WTC11 (cell line): ENCODE measurements around the gene EEF1A1. TPM values are rescaled to one million over a fixed set of nuclear protein-coding genes. Genes with fewer than 3 reads are reported as not detected.

ENCODE experiments used
- ATAC-seq: fragments of 200-7000 bp; cut with Tn5 transposase; 2 replicates; pipeline ENCODE4 v1.10.0; 2021; ENCODE audit warnings: mild to moderate bottlenecking, moderate library complexity
- CTCF ChIA-PET: fragments of 300-600 bp; sonication (Branson Sonifier 250); formaldehyde crosslinking; loops from one replicate; lab custom pipeline; 2021; ENCODE audit warnings: antibody characterized with exemption; lab: Charles Lee
- POLR2A ChIA-PET: fragments of 350-600 bp; sonication (Branson Sonifier 250); formaldehyde crosslinking; loops from one replicate; lab custom pipeline; 2021; ENCODE audit warnings: antibody characterized with exemption; lab: Charles Lee
- DNase-seq: peaks from one replicate; pipeline ENCODE4 v3.0.0; 2021; ENCODE audit warnings: low spot score
- H3K27ac Mint-ChIP-seq: 2 replicates; pipeline ENCODE4 v1.8.0; 2021; ENCODE audit warnings: mixed read lengths
- H3K27me3 Mint-ChIP-seq: 2 replicates; pipeline ENCODE4 v1.8.0; 2021; ENCODE audit warnings: low read depth, mild to moderate bottlenecking, moderate library complexity, mixed read lengths
- H3K36me3 Mint-ChIP-seq: 2 replicates; pipeline ENCODE4 v1.8.0; 2021; ENCODE audit warnings: mixed read lengths
- H3K4me1 Mint-ChIP-seq: 2 replicates; pipeline ENCODE4 v1.8.0; 2022; ENCODE audit warnings: mixed read lengths
- H3K4me3 Mint-ChIP-seq: 2 replicates; pipeline ENCODE4 v1.8.0; 2021; ENCODE audit warnings: mild to moderate bottlenecking, moderate library complexity, mixed read lengths
- H3K9me3 Mint-ChIP-seq: 2 replicates; pipeline ENCODE4 v1.8.0; 2021; ENCODE audit warnings: mixed read lengths
- FOXJ3 ChIP-seq: sonication (generic); formaldehyde crosslinking; IDR thresholded peaks from 2 replicates; pipeline ENCODE4 v1.9.0; 2021; ENCODE audit warnings: missing genetic modification reagents, mild to moderate bottlenecking, borderline replicate concordance
- FOXK1 ChIP-seq: sonication (generic); formaldehyde crosslinking; IDR thresholded peaks from 2 replicates; pipeline ENCODE4 v1.8.0; 2022; ENCODE audit warnings: mild to moderate bottlenecking, moderate library complexity, missing genetic modification reagents
- NFATC4 ChIP-seq: fragments of 250-450 bp; sonication (Bioruptor Pico); IDR thresholded peaks from 2 replicates; pipeline ENCODE4 v1.9.0; 2021; ENCODE audit warnings: mild to moderate bottlenecking
- PRRX2 ChIP-seq: fragments of 250-450 bp; sonication (Bioruptor Pico); IDR thresholded peaks from 2 replicates; pipeline ENCODE4 v1.8.0; 2021; ENCODE audit warnings: mild to moderate bottlenecking
- ZBTB21 ChIP-seq: sonication (generic); formaldehyde crosslinking; IDR thresholded peaks from 2 replicates; pipeline ENCODE4 v1.8.1; 2023; ENCODE audit warnings: mild to moderate bottlenecking, missing genetic modification reagents, borderline replicate concordance
- ZNF416 ChIP-seq: fragments of 250-450 bp; sonication (Bioruptor Pico); IDR thresholded peaks from 2 replicates; pipeline ENCODE4 v1.9.0; 2021; ENCODE audit warnings: mild to moderate bottlenecking, inconsistent platforms
- ZNF423 ChIP-seq: fragments of 250-450 bp; sonication (Bioruptor Pico); IDR thresholded peaks from 2 replicates; pipeline ENCODE4 v2.1.2; 2022; ENCODE audit warnings: mild to moderate bottlenecking, moderate library complexity
- ZNF671 ChIP-seq: fragments of 250-450 bp; sonication (Bioruptor Pico); IDR thresholded peaks from 2 replicates; pipeline ENCODE4 v1.8.0; 2021; ENCODE audit warnings: mild to moderate bottlenecking
- total RNA-seq: library from RNA; stranded (reverse); gene quantifications from 3 replicates; pipeline ENCODE4 v1.2.3, GENCODE V29; 2021
- TF ChIP-seq, protein P1 (sequence below): fragments of 250-450 bp; sonication (Bioruptor Pico); conservative IDR thresholded peaks from 2 replicates; pipeline ENCODE4 v1.9.0; 2021; ENCODE audit warnings: mild to moderate bottlenecking
- TF ChIP-seq, protein P2 (sequence below): fragments of 250-450 bp; sonication (Bioruptor Pico); IDR thresholded peaks from 2 replicates; pipeline ENCODE4 v1.9.0; 2021; ENCODE audit warnings: mild to moderate bottlenecking, borderline replicate concordance
- TF ChIP-seq, protein P3 (sequence below): fragments of 250-450 bp; sonication (Bioruptor Pico); IDR thresholded peaks from 2 replicates; pipeline ENCODE4 v1.9.0; 2021; ENCODE audit warnings: mild to moderate bottlenecking
- TF ChIP-seq, protein P4 (sequence below): sonication (generic); formaldehyde crosslinking; IDR thresholded peaks from 2 replicates; pipeline ENCODE4 v1.8.0; 2022; ENCODE audit warnings: missing genetic modification reagents

EEF1A1 gene
- total RNA-seq, 1 experiment from 2014 or later: 11,564 TPM

DNA sequence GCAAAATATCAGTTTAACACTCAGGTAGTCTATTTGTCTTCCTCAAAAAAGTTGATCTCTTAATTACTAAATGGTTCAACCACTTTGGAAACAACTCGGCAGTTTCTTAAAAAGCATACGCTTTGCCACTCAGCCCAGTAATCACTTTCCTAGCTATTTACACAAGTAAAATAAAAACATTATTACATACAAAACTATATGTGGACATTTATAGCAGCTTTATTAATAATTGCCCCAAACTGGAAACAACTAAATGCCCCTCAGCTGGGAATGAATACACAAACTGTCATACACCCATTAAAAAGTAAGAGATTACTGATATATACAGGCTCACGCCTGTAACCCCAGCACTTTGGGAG is 7.4 kb downstream of the EEF1A1 start:
- CTCF ChIA-PET: interaction anchor here (1.0 kb wide), 2 partner anchors 67 to 139 kb away, joined by 4 to 5 read pairs; no protein-coding TSS in a partner anchor
- no peak overlapping the region for H3K4me3 Mint-ChIP-seq

DNA sequence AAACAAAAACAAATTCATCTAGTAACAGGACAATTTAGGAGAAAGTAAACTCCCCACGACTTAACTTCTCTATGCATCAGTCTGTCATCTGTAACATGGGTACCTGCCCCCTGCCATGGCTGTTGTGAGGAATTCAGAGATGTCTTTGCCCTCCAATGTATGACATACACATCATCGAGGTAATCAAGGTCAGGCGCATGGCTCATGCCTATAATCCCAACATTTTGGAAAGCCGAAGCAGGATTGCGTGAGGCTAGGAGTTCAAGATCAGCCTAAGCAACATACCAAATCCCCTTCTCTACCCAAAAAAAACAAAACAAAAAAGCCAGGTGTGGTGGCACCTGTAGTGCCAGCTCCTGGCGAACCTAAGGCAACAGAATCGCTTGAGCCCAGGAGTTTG is 9.0 kb downstream of the EEF1A1 start:
- Mint-ChIP-seq H3K27me3 (no peaks in the 10 kb centered on the region), H3K4me1 (peaks cover 20% of the 10 kb centered on the region), H3K4me3 (no peak overlapping the region), H3K36me3 (peaks cover 21% of the 10 kb centered on the region), H3K27ac (no peak overlapping the region), H3K9me3 (no peaks in the 10 kb centered on the region)
- TF ChIP-seq, protein P1, sequence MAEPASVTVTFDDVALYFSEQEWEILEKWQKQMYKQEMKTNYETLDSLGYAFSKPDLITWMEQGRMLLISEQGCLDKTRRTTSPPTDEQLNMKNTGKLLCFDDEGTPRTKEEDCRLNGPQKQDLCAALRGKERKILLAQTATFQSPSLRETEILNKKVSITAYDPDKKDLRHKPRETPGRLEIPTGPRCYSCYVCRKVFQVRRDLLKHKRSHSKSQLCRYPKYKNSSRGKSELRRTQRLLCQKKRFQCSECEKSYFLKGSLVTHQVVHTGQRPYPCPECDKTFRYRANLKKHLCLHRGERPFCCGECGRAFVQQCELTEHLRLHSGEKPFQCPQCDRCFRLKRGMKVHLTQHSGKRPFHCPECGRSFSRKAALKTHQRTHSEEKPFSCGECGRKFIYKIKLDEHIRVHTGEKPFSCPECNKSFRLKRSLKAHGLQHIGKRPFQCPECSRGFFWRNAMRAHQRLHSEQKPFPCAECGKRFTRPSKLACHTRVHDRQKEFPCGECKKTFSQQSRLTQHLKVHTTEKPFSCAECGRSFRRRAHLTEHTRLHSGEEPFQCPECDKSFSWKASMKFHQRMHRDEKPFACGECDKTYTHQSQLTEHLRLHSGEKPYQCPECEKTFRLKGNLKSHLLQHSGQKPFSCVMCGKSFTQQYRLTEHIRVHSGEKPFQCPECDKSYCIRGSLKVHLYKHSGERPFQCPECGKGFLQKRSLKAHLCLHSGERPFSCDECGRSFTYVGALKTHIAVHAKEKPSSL: 0 out of 2 replicates have a peak, but pooled peaks have one; percentile 14
- TF ChIP-seq ZNF416 (CRISPR knock-in tag) (0 out of 2 replicates have a peak, but pooled peaks have one; percentile 70), FOXK1 (CRISPR knock-in tag) (no peak), NFATC4 (CRISPR knock-in tag) (peak; percentile 85), ZNF671 (CRISPR knock-in tag) (peak; percentile 93), PRRX2 (CRISPR knock-in tag) (peak; percentile 92), FOXJ3 (CRISPR knock-in tag) (no peak)
- TF ChIP-seq, protein P2, sequence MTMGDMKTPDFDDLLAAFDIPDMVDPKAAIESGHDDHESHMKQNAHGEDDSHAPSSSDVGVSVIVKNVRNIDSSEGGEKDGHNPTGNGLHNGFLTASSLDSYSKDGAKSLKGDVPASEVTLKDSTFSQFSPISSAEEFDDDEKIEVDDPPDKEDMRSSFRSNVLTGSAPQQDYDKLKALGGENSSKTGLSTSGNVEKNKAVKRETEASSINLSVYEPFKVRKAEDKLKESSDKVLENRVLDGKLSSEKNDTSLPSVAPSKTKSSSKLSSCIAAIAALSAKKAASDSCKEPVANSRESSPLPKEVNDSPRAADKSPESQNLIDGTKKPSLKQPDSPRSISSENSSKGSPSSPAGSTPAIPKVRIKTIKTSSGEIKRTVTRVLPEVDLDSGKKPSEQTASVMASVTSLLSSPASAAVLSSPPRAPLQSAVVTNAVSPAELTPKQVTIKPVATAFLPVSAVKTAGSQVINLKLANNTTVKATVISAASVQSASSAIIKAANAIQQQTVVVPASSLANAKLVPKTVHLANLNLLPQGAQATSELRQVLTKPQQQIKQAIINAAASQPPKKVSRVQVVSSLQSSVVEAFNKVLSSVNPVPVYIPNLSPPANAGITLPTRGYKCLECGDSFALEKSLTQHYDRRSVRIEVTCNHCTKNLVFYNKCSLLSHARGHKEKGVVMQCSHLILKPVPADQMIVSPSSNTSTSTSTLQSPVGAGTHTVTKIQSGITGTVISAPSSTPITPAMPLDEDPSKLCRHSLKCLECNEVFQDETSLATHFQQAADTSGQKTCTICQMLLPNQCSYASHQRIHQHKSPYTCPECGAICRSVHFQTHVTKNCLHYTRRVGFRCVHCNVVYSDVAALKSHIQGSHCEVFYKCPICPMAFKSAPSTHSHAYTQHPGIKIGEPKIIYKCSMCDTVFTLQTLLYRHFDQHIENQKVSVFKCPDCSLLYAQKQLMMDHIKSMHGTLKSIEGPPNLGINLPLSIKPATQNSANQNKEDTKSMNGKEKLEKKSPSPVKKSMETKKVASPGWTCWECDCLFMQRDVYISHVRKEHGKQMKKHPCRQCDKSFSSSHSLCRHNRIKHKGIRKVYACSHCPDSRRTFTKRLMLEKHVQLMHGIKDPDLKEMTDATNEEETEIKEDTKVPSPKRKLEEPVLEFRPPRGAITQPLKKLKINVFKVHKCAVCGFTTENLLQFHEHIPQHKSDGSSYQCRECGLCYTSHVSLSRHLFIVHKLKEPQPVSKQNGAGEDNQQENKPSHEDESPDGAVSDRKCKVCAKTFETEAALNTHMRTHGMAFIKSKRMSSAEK (CRISPR knock-in tag): peak; percentile 94
- TF ChIP-seq, protein P3, sequence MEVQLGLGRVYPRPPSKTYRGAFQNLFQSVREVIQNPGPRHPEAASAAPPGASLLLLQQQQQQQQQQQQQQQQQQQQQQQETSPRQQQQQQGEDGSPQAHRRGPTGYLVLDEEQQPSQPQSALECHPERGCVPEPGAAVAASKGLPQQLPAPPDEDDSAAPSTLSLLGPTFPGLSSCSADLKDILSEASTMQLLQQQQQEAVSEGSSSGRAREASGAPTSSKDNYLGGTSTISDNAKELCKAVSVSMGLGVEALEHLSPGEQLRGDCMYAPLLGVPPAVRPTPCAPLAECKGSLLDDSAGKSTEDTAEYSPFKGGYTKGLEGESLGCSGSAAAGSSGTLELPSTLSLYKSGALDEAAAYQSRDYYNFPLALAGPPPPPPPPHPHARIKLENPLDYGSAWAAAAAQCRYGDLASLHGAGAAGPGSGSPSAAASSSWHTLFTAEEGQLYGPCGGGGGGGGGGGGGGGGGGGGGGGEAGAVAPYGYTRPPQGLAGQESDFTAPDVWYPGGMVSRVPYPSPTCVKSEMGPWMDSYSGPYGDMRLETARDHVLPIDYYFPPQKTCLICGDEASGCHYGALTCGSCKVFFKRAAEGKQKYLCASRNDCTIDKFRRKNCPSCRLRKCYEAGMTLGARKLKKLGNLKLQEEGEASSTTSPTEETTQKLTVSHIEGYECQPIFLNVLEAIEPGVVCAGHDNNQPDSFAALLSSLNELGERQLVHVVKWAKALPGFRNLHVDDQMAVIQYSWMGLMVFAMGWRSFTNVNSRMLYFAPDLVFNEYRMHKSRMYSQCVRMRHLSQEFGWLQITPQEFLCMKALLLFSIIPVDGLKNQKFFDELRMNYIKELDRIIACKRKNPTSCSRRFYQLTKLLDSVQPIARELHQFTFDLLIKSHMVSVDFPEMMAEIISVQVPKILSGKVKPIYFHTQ (CRISPR knock-in tag): peak; percentile 97
- TF ChIP-seq, protein P4, sequence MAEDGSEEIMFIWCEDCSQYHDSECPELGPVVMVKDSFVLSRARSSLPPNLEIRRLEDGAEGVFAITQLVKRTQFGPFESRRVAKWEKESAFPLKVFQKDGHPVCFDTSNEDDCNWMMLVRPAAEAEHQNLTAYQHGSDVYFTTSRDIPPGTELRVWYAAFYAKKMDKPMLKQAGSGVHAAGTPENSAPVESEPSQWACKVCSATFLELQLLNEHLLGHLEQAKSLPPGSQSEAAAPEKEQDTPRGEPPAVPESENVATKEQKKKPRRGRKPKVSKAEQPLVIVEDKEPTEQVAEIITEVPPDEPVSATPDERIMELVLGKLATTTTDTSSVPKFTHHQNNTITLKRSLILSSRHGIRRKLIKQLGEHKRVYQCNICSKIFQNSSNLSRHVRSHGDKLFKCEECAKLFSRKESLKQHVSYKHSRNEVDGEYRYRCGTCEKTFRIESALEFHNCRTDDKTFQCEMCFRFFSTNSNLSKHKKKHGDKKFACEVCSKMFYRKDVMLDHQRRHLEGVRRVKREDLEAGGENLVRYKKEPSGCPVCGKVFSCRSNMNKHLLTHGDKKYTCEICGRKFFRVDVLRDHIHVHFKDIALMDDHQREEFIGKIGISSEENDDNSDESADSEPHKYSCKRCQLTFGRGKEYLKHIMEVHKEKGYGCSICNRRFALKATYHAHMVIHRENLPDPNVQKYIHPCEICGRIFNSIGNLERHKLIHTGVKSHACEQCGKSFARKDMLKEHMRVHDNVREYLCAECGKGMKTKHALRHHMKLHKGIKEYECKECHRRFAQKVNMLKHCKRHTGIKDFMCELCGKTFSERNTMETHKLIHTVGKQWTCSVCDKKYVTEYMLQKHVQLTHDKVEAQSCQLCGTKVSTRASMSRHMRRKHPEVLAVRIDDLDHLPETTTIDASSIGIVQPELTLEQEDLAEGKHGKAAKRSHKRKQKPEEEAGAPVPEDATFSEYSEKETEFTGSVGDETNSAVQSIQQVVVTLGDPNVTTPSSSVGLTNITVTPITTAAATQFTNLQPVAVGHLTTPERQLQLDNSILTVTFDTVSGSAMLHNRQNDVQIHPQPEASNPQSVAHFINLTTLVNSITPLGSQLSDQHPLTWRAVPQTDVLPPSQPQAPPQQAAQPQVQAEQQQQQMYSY (CRISPR knock-in tag): no peak
- CTCF ChIA-PET: interaction anchor here (1.1 kb wide), 1 partner anchor 141 kb away, joined by 5 read pairs; the partner anchor contains the start of gene SLC17A5
- DNase-seq: no peak
- POLR2A ChIA-PET: interaction anchor here (1.1 kb wide), 1 partner anchor 47 kb away, joined by 3 read pairs; no protein-coding TSS in a partner anchor
- no peak for ATAC-seq

More for the DNA sequence above, 7.4 kb downstream of the EEF1A1 start:
- TF ChIP-seq ZNF423 (CRISPR knock-in tag) (0 out of 2 replicates have a peak, but pooled peaks have one; percentile 7), ZBTB21 (no peak)
- ATAC-seq (no peak), DNase-seq (no peak)
- Mint-ChIP-seq H3K4me1 (peaks cover 34% of the 10 kb centered on the region), H3K27me3 (no peaks in the 10 kb centered on the region), H3K9me3 (no peaks in the 10 kb centered on the region), H3K27ac (no peak overlapping the region), H3K36me3 (peaks cover 38% of the 10 kb centered on the region)
- POLR2A ChIA-PET: interaction anchor here (0.5 to 2.8 kb wide), 13 partner anchors 8 to 875 kb away, joined by 3 to 11 read pairs (median 3); partner anchors contain the start of gene MTO1
